B cell (primary cell): ENCODE data around the gene NPFFR1. TPM values are rescaled to one million over a fixed set of nuclear protein-coding genes. Genes with fewer than 3 reads are reported as not detected.

Experiments
- ATAC-seq: fragments of 200-7000 bp; cut with Tn5 transposase; one replicate; pipeline ENCODE4 v1.10.0; 2021; ENCODE audit warnings: low read depth, mild to moderate bottlenecking, moderate number of reproducible peaks, moderate library complexity
- CTCF ChIA-PET: fragments of 350-600 bp; sonication (Branson Sonifier 250); formaldehyde crosslinking; loops from one replicate; lab custom pipeline; 2021; ENCODE audit warnings: antibody characterized with exemption, inconsistent platforms; lab: Charles Lee
- POLR2A ChIA-PET: fragments of 350-600 bp; sonication (Branson Sonifier 250); formaldehyde crosslinking; loops from one replicate; lab custom pipeline; 2021; ENCODE audit warnings: antibody characterized with exemption; lab: Charles Lee
- DNase-seq: peaks from one replicate; pipeline ENCODE4 v3.0.0; 2013
- H2AFZ ChIP-seq: 2 replicates; pipeline ENCODE4 v1.6.1; 2012; ENCODE audit warnings: mild to moderate bottlenecking, low read depth, low read length; ENCODE audit not compliant: insufficient read depth, poor library complexity, severe bottlenecking
- H3K27ac ChIP-seq, 2 donors: 1 replicate in 1 of 2; 2 replicates in 1 of 2; pipeline ENCODE4 v1.5.1; 2012 to 2013; ENCODE audit warnings: low read length in 2 of 2, mild to moderate bottlenecking in 2 of 2, moderate library complexity in 1 of 2
- H3K27me3 ChIP-seq, 4 experiments: fragments of 200-600 bp in 1 of 4; sonication (generic) in 1 of 4; replicated peaks in 1 of 4; 1 replicate in 2 of 4; 2 replicates in 2 of 4; pipeline versions ENCODE4 v1.6.1 to v1.7.0; 2013 to 2016; ENCODE audit warnings: low read length in 3 of 4, mild to moderate bottlenecking in 2 of 4, mixed read lengths in 1 of 4, moderate library complexity in 1 of 4; ENCODE audit not compliant: insufficient read depth in 4 of 4, control insufficient read depth in 3 of 4; ENCODE audit errors: control extremely low read depth in 1 of 4
- H3K36me3 ChIP-seq, 2 experiments: replicated peaks in 1 of 2; 1 replicate in 1 of 2; 2 replicates in 1 of 2; pipeline versions ENCODE4 v1.6.1 to v1.7.1; 2013; ENCODE audit warnings: low read length in 1 of 2; ENCODE audit not compliant: insufficient read depth in 2 of 2, control insufficient read depth in 1 of 2; ENCODE audit errors: control extremely low read depth in 1 of 2, extremely low read depth in 1 of 2
- H3K4me1 ChIP-seq, 2 donors: fragments of 200-600 bp in 1 of 2; sonication (generic) in 1 of 2; 1 replicate in 1 of 2; 2 replicates in 1 of 2; pipeline versions ENCODE4 v1.5.1 to v1.6.1; 2013 to 2017; ENCODE audit warnings: low read length in 2 of 2; ENCODE audit not compliant: control insufficient read depth in 2 of 2, insufficient read depth in 2 of 2
- H3K4me2 ChIP-seq: replicated peaks from 2 replicates; pipeline ENCODE3; 2012; ENCODE audit warnings: mild to moderate bottlenecking, low read depth, low read length; ENCODE audit not compliant: poor library complexity, severe bottlenecking
- H3K4me3 ChIP-seq, 5 experiments: fragments of 200-600 bp in 1 of 5; sonication (generic) in 1 of 5; 1 replicate in 3 of 5; 2 replicates in 2 of 5; pipeline versions ENCODE4 v1.5.1 to v1.7.0; 2011 to 2016; ENCODE audit warnings: low read length in 4 of 5, mild to moderate bottlenecking in 4 of 5, low read depth in 2 of 5, control low read depth in 1 of 5, moderate library complexity in 1 of 5; ENCODE audit not compliant: insufficient read depth in 1 of 5; ENCODE audit errors: control extremely low read depth in 1 of 5, extremely low read depth in 1 of 5
- H3K79me2 ChIP-seq: fragments of 200-600 bp; sonication (generic); one replicate; pipeline ENCODE4 v1.6.0; 2016; ENCODE audit warnings: low read length; ENCODE audit not compliant: control insufficient read depth, insufficient read depth
- H3K9ac ChIP-seq: fragments of 200-600 bp; sonication (generic); 2 replicates; pipeline ENCODE4 v1.6.1; 2017; ENCODE audit warnings: mild to moderate bottlenecking, low read length, moderate library complexity
- H3K9me3 ChIP-seq, 3 donors: one replicate each; pipeline versions ENCODE4 v1.6.1 to v1.7.1; 2013; ENCODE audit warnings: low read length in 2 of 3; ENCODE audit not compliant: control insufficient read depth in 2 of 3, insufficient read depth in 1 of 3; ENCODE audit errors: control extremely low read depth in 1 of 3
- H4K20me1 ChIP-seq: 2 replicates; pipeline ENCODE4 v1.6.0; 2012; ENCODE audit warnings: mild to moderate bottlenecking, low read length; ENCODE audit not compliant: insufficient read depth, control insufficient read depth, poor library complexity, severe bottlenecking
- H3K27ac Mint-ChIP-seq: one replicate; pipeline ENCODE4 v1.8.0; 2021; ENCODE audit warnings: mixed read lengths
- H3K27me3 Mint-ChIP-seq: one replicate; pipeline ENCODE4 v1.8.0; 2021; ENCODE audit warnings: mixed read lengths
- H3K4me1 Mint-ChIP-seq: one replicate; pipeline ENCODE4 v1.8.0; 2021; ENCODE audit warnings: mixed read lengths
- H3K4me3 Mint-ChIP-seq: one replicate; pipeline ENCODE4 v1.8.0; 2021; ENCODE audit warnings: mixed read lengths
- H3K9me3 Mint-ChIP-seq: one replicate; pipeline ENCODE4 v1.8.0; 2022; ENCODE audit warnings: mixed read lengths; ENCODE audit not compliant: insufficient read depth
- CTCF ChIP-seq: fragments of 200-600 bp; IDR thresholded peaks from one replicate; pipeline ENCODE4 v1.8.0; 2022; ENCODE audit warnings: antibody characterized with exemption, mild to moderate bottlenecking
- EZH2 ChIP-seq: IDR thresholded peaks from 2 replicates; pipeline ENCODE4 v1.6.1; 2012; ENCODE audit warnings: borderline replicate concordance, low read depth, mild to moderate bottlenecking, moderate library complexity, low read length; ENCODE audit not compliant: insufficient read depth, poor library complexity, severe bottlenecking
- WGBS: methylation state at CpG from one replicate; pipeline ENCODE4 v1.1.5; 2013; ENCODE audit warnings: missing lambda C conversion rate; ENCODE audit not compliant: insufficient coverage; 5-methylcytosine and 5-hydroxymethylcytosine counted together
- intact Hi-C: fragments of 100-400 bp; cut with micrococcal nuclease; formaldehyde crosslinking; loops from one replicate; pipeline ENCODE4 v1.10.0; 2022
- polyA plus RNA-seq: library from polyadenylated mRNA; depleted of rRNA; stranded (reverse); fragments of >200 nt; gene quantifications from 2 replicates; pipeline ENCODE4 v1.2.3, GENCODE V29; 2012
- total RNA-seq, 2 donors: library from RNA; stranded (reverse); fragments of 120-200 nt in 1 of 2; gene quantifications; 1 replicate in 1 of 2; 2 replicates in 1 of 2; pipeline versions ENCODE4 v1.2.3 to v1.2.4, GENCODE V29; 2013 to 2022

Gene NPFFR1
- total and polyA plus RNA-seq, 2 donors (not counting 1 experiment from before 2014, with no cell fraction given), result not detected

GRCh38 chr10:70255329-70256299, 28.2 kb downstream of the NPFFR1 start:
- peaks cover 0 to 46% (median 19%) of the 10 kb centered on the region in 4 experiments for H3K27me3 ChIP-seq
- no peak for TF ChIP-seq EZH2
- TF ChIP-seq CTCF, result no peak
- H3K4me3 Mint-ChIP-seq, result peak overlapping the region; percentile 80
- H4K20me1 ChIP-seq, result no peaks in the 10 kb centered on the region
- H3K4me1 Mint-ChIP-seq, result peaks cover 11% of the 10 kb centered on the region
- 10% methylated on average over 73 of the region's 73 CpGs for WGBS
- peaks cover 64% of the 10 kb centered on the region for H3K27me3 Mint-ChIP-seq
- no peaks in the 10 kb centered on the region for H3K36me3 ChIP-seq
- intact Hi-C loops, result no loop called here
- ATAC-seq (peak; percentile 51), DNase-seq (peak; percentile 38)
- POLR2A ChIA-PET, result no interaction called here
- peaks cover 0 to 11% (median 0%) of the 10 kb centered on the region in 3 donors for H3K9me3 ChIP-seq
- peak overlapping the region in 2 of 5 experiments; percentile 15 to 19 for H3K4me3 ChIP-seq
- H2AFZ ChIP-seq, result peak overlapping the region; percentile 62
- no peak overlapping the region for H3K27ac Mint-ChIP-seq
- peaks cover 11 to 17% of the 10 kb centered on the region in 2 donors for H3K4me1 ChIP-seq
- no peaks in the 10 kb centered on the region for H3K79me2 ChIP-seq
- no peaks in the 10 kb centered on the region for H3K9me3 Mint-ChIP-seq
- peak overlapping the region; percentile 64 for H3K4me2 ChIP-seq
- CTCF ChIA-PET, result interaction anchor here (0.5 to 1.5 kb wide), 5 partner anchors 15 to 649 kb away, joined by 3 to 5 read pairs (median 3); no protein-coding TSS in a partner anchor
- H3K27ac ChIP-seq, result no peak overlapping the region
- no peak overlapping the region for H3K9ac ChIP-seq
